ENCODE results near the gene UBE2V1. TPM values are rescaled to one million over a fixed set of nuclear protein-coding genes. Genes with fewer than 3 reads are reported as not detected.

UBE2V1 gene
- total and polyA plus RNA-seq, 2 of the 13 experiments (the other 11 are each of a cell fraction or from before 2014, with no cell fraction given) = 81.3 to 132 TPM

- peak; percentile 23; the same call in 1 of the 2 replicates for TF ChIP-seq HMG20A (CRISPR knock-in tag; IDR thresholded peaks at IDR 0.05; ENCODE audit: borderline replicate concordance)
- TF ChIP-seq ZNF251 (CRISPR knock-in tag; IDR thresholded peaks at IDR 0.05) = no peak
- TF ChIP-seq, protein P1, sequence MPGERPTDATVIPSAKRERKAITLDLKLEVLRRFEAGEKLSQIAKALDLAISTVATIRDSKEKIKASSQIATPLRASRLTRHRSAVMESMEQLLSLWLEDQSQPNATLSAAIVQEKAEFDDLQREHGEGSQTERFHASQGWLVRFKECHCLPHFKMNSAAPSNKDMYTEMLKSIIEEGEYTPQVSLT (CRISPR knock-in tag; IDR thresholded peaks at IDR 0.05; ENCODE audit: borderline replicate concordance, low read depth) = no peak
- no peak for TF ChIP-seq ZNF737 (CRISPR knock-in tag; IDR thresholded peaks at IDR 0.05; ENCODE audit: borderline replicate concordance)
- no peak for TF ChIP-seq ZMAT3 (CRISPR knock-in tag; conservative IDR thresholded peaks at IDR 0.05)
- TF ChIP-seq NR2C2 (CRISPR knock-in tag; IDR thresholded peaks at IDR 0.05; ENCODE audit: borderline replicate concordance) = peak; percentile 94
- TF ChIP-seq TMF1 (CRISPR knock-in tag; IDR thresholded peaks at IDR 0.05; ENCODE audit: low read depth) = 0 out of 2 replicates have a peak, but pooled peaks have one; percentile 25
- no peak for TF ChIP-seq CENPX (CRISPR knock-in tag; IDR thresholded peaks at IDR 0.05)
- TF ChIP-seq ZNF263 (CRISPR knock-in tag; IDR thresholded peaks at IDR 0.05) = no peak; the same call in 1 of the 2 replicates
- peak; percentile 78 for TF ChIP-seq KMT2A (CRISPR knock-in tag; IDR thresholded peaks at IDR 0.05)
- 0 out of 2 replicates have a peak, but pooled peaks have one; percentile 55 for TF ChIP-seq ZNF138 (CRISPR knock-in tag; IDR thresholded peaks at IDR 0.05; ENCODE audit: low read depth)
- no peak for TF ChIP-seq ZNF296 (CRISPR knock-in tag; conservative IDR thresholded peaks at IDR 0.05)
- TF ChIP-seq, protein P2, sequence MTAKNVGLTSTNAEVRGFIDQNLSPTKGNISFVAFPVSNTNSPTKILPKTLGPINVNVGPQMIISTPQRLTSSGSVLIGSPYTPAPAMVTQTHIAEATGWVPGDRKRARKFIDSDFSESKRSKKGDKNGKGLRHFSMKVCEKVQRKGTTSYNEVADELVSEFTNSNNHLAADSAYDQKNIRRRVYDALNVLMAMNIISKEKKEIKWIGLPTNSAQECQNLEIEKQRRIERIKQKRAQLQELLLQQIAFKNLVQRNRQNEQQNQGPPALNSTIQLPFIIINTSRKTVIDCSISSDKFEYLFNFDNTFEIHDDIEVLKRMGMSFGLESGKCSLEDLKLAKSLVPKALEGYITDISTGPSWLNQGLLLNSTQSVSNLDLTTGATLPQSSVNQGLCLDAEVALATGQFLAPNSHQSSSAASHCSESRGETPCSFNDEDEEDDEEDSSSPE (CRISPR knock-in tag; IDR thresholded peaks at IDR 0.05) = peak; percentile 92
- TF ChIP-seq UBTF (CRISPR knock-in tag; IDR thresholded peaks at IDR 0.05) = no peak
- TF ChIP-seq ZNF17 (CRISPR knock-in tag; IDR thresholded peaks at IDR 0.05) = no peak
- no peak for TF ChIP-seq AGO1 (IDR thresholded peaks at IDR 0.05; ENCODE audit: low read depth, low read length, poor library complexity, severe bottlenecking)
- TF ChIP-seq ZNF256 (CRISPR knock-in tag; conservative IDR thresholded peaks at IDR 0.05) = no peak
- TF ChIP-seq NR1H2 (CRISPR knock-in tag; IDR thresholded peaks at IDR 0.05; ENCODE audit: borderline replicate concordance, low read depth) = no peak
- peak; percentile 88 for TF ChIP-seq DRAP1 (CRISPR knock-in tag; IDR thresholded peaks at IDR 0.05)
- peak; percentile 76; the same call in 1 of the 2 replicates for TF ChIP-seq ZBTB26 (CRISPR knock-in tag; IDR thresholded peaks at IDR 0.05; ENCODE audit: borderline replicate concordance)
- TF ChIP-seq ZNF749 (CRISPR knock-in tag; IDR thresholded peaks at IDR 0.05; ENCODE audit: borderline replicate concordance) = peak; percentile 33; the same call in 1 of the 2 replicates
- TF ChIP-seq, protein P3, sequence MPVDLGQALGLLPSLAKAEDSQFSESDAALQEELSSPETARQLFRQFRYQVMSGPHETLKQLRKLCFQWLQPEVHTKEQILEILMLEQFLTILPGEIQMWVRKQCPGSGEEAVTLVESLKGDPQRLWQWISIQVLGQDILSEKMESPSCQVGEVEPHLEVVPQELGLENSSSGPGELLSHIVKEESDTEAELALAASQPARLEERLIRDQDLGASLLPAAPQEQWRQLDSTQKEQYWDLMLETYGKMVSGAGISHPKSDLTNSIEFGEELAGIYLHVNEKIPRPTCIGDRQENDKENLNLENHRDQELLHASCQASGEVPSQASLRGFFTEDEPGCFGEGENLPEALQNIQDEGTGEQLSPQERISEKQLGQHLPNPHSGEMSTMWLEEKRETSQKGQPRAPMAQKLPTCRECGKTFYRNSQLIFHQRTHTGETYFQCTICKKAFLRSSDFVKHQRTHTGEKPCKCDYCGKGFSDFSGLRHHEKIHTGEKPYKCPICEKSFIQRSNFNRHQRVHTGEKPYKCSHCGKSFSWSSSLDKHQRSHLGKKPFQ (CRISPR knock-in tag; IDR thresholded peaks at IDR 0.05; ENCODE audit: insufficient replicate concordance) = no peak
Observed at GRCh38 chr20:50115591-50116367, 2.8 kb upstream of the UBE2V1 start (continued).
